Erythroblast (primary cell): Measurements from ENCODE around the gene MYH9.

Source experiments
- DNase-seq, 2 experiments: peaks; one replicate each; lab custom pipeline; 2025; lab: John Stamatoyannopoulos, UW
- GATA1 ChIP-seq: IDR thresholded peaks from 2 replicates; pipeline ENCODE4 v1.6.1; 2011; ENCODE audit warnings: low read depth, mild to moderate bottlenecking, control low read depth, low read length, moderate library complexity
- POLR2A ChIP-seq: IDR thresholded peaks from 2 replicates; pipeline ENCODE4 v1.6.1; 2011; ENCODE audit warnings: mild to moderate bottlenecking, low read length

The MYH9 gene

GRCh38 chr22:36336246-36337182 is 51.3 kb downstream of the MYH9 start:
- no peak for DNase-seq
- no peak for TF ChIP-seq POLR2A
- no peak for TF ChIP-seq GATA1

DNA sequence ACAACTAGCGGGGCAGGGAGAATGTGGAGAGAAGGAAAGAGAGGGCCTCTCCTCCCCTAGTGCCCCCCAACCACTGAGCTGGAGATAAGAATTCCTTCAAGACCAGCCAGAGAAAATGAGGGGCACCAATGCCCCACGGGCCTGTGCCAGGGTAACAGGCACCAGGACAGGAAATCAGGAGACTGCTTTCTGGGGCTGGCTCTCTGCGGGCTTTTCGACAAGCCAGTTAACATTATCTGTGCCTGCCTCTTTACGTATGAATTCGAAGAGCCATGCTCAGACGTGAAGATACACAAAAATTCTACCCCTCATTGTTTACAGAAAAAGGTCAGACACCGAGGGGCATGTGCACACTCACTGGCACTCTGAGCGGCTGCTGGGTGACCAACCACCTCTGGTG is 52.1 kb downstream of the MYH9 start:
- DNase-seq: no peak
- no peak for TF ChIP-seq GATA1
- no peak for TF ChIP-seq POLR2A

- peak; percentile 81 for DNase-seq
- no peak for TF ChIP-seq GATA1
- TF ChIP-seq POLR2A: peak; percentile 37
Observed at GRCh38 chr22:36334821-36335603, 52.8 kb downstream of the MYH9 start.

- peak; percentile 89 to 92 for DNase-seq
- no peak for TF ChIP-seq GATA1
Observed at GRCh38 chr22:36334081-36334820, 53.5 kb downstream of the MYH9 start.

- DNase-seq: peak in 1 of 2 experiments; percentile 44
- TF ChIP-seq POLR2A (no peak), GATA1 (no peak)
Observed at GRCh38 chr22:36333644-36334043, 54.1 kb downstream of the MYH9 start.

DNA sequence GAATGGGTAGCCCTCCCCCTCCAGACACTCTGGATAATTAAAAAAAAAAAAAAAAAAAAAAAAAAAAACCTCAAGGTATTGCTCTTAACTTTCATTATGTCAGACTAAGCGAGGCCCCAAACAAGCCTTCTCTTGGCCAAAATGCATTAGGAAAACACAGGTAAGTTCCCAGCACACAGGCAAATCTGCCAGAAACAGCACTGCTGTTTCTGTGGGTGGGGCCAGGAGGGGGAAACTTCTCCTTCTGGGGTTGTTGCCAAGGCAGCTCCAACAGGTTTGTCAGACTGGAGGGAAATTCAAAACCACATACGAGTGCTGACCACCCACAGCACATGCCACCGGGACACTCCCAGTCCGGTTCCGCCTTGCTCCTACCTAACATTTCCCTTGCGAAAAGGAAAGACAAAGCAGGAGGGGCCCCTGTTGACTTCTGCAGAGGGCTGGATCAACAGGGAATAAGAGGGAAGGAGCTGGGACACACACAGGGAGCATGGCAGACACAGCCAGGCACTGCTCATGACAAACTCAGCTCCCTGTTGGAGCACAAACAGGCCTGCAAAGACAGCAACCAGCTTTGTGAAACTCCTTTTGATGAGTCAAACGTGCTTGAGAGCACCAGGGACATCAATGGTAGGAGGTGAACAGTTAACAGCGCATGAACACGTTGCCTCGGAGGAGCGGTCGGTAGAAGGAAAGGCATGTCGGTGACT is 55.0 kb downstream of the MYH9 start:
- peak; percentile 41 to 52 for DNase-seq
- no peak for TF ChIP-seq POLR2A
- TF ChIP-seq GATA1: no peak

- TF ChIP-seq POLR2A (no peak), GATA1 (no peak)
- DNase-seq: peak; percentile 77 to 82
Observed at GRCh38 chr22:36331912-36332622, 55.7 kb downstream of the MYH9 start.

- TF ChIP-seq POLR2A (peak; percentile 12), GATA1 (no peak)
- peak; percentile 42 to 75 for DNase-seq
Observed at GRCh38 chr22:36331306-36331911, 56.4 kb downstream of the MYH9 start.

GRCh38 chr22:36330655-36331305 is 57.0 kb downstream of the MYH9 start:
- peak; percentile 61 to 71 for DNase-seq
- TF ChIP-seq GATA1 (no peak), POLR2A (no peak)

- DNase-seq: no peak
Observed at GRCh38 chr22:36330127-36330526, 57.6 kb downstream of the MYH9 start.

GRCh38 chr22:36329254-36330078 is 58.3 kb downstream of the MYH9 start:
- peak; percentile 37 for TF ChIP-seq POLR2A
- no peak for TF ChIP-seq GATA1
- DNase-seq: peak; percentile 70 to 83

More at GRCh38 chr22:36330127-36330526, 57.6 kb downstream of the MYH9 start:
- TF ChIP-seq GATA1: no peak
- TF ChIP-seq POLR2A: no peak
